ENCODE data around the gene CAPS2.

GRCh38 chr12:75275702-75276101, 54.4 kb downstream of the CAPS2 start:
- TF ChIP-seq CTCF (IDR thresholded peaks at IDR 0.05; ENCODE audit: extremely low read depth in 1 of 2, insufficient read depth in 1 of 2, low read depth in 1 of 2, low read length in 2 of 2) = no peak
- TF ChIP-seq MAX (IDR thresholded peaks at IDR 0.05; ENCODE audit: insufficient read depth, insufficient read length) = no peak
- no peak for TF ChIP-seq POLR2A (IDR thresholded peaks at IDR 0.05; ENCODE audit: low read depth, low read length)
- TF ChIP-seq POLR2AphosphoS5 (IDR thresholded peaks at IDR 0.05; ENCODE audit: insufficient read depth, low read depth, low read length) = no peak
- no peak for TF ChIP-seq EZH2 (IDR thresholded peaks at IDR 0.05; ENCODE audit: borderline replicate concordance, low read depth, low read length, severe bottlenecking)
- TF ChIP-seq JUN (IDR thresholded peaks at IDR 0.05; ENCODE audit: borderline replicate concordance, insufficient read depth, insufficient read length, low read depth) = no peak
- TF ChIP-seq GATA2 (IDR thresholded peaks at IDR 0.05; ENCODE audit: insufficient read depth, insufficient read length, low read depth, low read length) = no peak
- TF ChIP-seq FOS (IDR thresholded peaks at IDR 0.05; ENCODE audit: borderline replicate concordance, insufficient read depth, low read length) = no peak
